Calu3 (cell line): ENCODE results near the gene COL4A6. TPM values are rescaled to one million over a fixed set of nuclear protein-coding genes. Genes with fewer than 3 reads are reported as not detected.

ENCODE experiments used
- BruUV-seq: library from RNA; stranded (reverse); fragments of 400-500 nt; replicated peaks from 2 replicates; lab custom pipeline; 2021; lab: Mats Ljungman, UMichigan
- CTCF ChIA-PET: fragments of 300-600 bp; sonication (Branson Sonifier 250); formaldehyde crosslinking; loops from one replicate; lab custom pipeline; 2022; ENCODE audit warnings: antibody characterized with exemption; lab: Charles Lee
- DNase-seq: peaks from one replicate; pipeline ENCODE4 v3.0.0; 2022
- H3K27ac Mint-ChIP-seq: one replicate; pipeline ENCODE4 v1.8.0; 2022; ENCODE audit warnings: mixed read lengths; ENCODE audit not compliant: unreplicated experiment
- H3K27me3 Mint-ChIP-seq: one replicate; pipeline ENCODE4 v1.8.0; 2022; ENCODE audit warnings: mixed read lengths; ENCODE audit not compliant: unreplicated experiment
- H3K36me3 Mint-ChIP-seq: one replicate; pipeline ENCODE4 v1.8.0; 2022; ENCODE audit warnings: mild to moderate bottlenecking, moderate library complexity, mixed read lengths; ENCODE audit not compliant: insufficient read depth, unreplicated experiment
- H3K4me1 Mint-ChIP-seq: one replicate; pipeline ENCODE4 v1.8.0; 2022; ENCODE audit warnings: mild to moderate bottlenecking, low read depth, mixed read lengths; ENCODE audit not compliant: unreplicated experiment
- H3K4me3 Mint-ChIP-seq: one replicate; pipeline ENCODE4 v1.8.0; 2022; ENCODE audit warnings: mild to moderate bottlenecking, low read depth, moderate library complexity, mixed read lengths; ENCODE audit not compliant: unreplicated experiment
- H3K9me3 Mint-ChIP-seq: one replicate; pipeline ENCODE4 v1.8.0; 2022; ENCODE audit warnings: low read depth, mixed read lengths; ENCODE audit not compliant: unreplicated experiment
- intact Hi-C: fragments of 100-400 bp; cut with micrococcal nuclease; formaldehyde crosslinking; loops from one replicate; pipeline ENCODE4 v1.10.0; 2022; ENCODE audit not compliant: unreplicated experiment
- total RNA-seq: library from RNA; stranded (reverse); gene quantifications from 2 replicates; pipeline ENCODE4 v1.2.3, GENCODE V29; 2022
- TF ChIP-seq, protein P1 (sequence below): fragments of 200-600 bp; IDR thresholded peaks from one replicate; pipeline ENCODE4 v1.8.0; 2022; ENCODE audit warnings: antibody characterized with exemption; ENCODE audit not compliant: unreplicated experiment

The COL4A6 gene
- total RNA-seq, 1 experiment from 2014 or later = 0.31 TPM

DNA sequence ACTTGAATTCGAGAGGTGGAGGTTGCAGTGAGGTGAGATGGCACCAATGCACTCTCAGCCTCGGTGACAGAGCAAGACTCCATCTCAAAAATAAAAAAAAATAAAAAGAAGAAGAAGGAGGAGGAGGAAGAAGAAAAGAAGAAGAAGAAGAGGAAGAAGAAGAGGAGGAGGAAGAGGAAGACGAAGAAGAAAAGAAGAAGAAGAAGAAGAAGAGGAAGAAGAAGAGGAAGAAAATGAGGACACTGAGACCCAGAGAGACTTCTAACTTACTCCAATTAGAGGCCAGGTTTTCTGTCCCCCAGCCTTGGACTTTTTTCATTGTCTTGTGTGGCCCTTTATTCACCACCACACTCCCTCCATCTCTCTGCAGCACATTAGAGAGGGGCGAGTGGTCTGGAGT is 276.0 kb downstream of the COL4A6 start:
- no TSS peak for BruUV-seq
- H3K36me3 Mint-ChIP-seq = no peaks in the 10 kb centered on the region
- no peaks in the 10 kb centered on the region for H3K9me3 Mint-ChIP-seq
- H3K4me3 Mint-ChIP-seq = no peak overlapping the region
- no peaks in the 10 kb centered on the region for H3K4me1 Mint-ChIP-seq
- no peak for DNase-seq
- H3K27me3 Mint-ChIP-seq = no peaks in the 10 kb centered on the region
- intact Hi-C loops = no loop called here
- H3K27ac Mint-ChIP-seq = no peak overlapping the region
- TF ChIP-seq, protein P1, sequence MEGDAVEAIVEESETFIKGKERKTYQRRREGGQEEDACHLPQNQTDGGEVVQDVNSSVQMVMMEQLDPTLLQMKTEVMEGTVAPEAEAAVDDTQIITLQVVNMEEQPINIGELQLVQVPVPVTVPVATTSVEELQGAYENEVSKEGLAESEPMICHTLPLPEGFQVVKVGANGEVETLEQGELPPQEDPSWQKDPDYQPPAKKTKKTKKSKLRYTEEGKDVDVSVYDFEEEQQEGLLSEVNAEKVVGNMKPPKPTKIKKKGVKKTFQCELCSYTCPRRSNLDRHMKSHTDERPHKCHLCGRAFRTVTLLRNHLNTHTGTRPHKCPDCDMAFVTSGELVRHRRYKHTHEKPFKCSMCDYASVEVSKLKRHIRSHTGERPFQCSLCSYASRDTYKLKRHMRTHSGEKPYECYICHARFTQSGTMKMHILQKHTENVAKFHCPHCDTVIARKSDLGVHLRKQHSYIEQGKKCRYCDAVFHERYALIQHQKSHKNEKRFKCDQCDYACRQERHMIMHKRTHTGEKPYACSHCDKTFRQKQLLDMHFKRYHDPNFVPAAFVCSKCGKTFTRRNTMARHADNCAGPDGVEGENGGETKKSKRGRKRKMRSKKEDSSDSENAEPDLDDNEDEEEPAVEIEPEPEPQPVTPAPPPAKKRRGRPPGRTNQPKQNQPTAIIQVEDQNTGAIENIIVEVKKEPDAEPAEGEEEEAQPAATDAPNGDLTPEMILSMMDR = no peak
- CTCF ChIA-PET = no interaction called here

DNA sequence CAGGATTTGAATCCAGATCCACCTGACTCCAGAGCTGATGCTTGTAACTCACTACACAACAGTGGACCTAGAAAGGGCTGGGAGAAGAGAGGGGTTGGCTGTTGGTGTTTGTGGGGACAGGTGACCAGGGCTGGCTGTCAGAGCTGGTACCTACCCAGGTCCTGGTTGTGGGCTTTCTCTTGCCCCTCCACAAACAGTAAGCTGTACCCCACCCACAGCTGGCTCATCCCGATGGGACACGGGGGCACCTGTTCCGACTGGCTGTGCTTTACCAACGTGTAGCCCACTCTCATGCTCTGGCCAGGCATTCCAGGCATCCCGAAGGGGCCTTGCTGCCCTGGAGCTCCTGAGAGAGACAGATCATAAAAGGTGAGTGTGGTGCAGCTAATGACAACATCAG is 277.9 kb downstream of the COL4A6 start:
- no TSS peak for BruUV-seq
- H3K27me3 Mint-ChIP-seq = no peaks in the 10 kb centered on the region
- H3K9me3 Mint-ChIP-seq = no peaks in the 10 kb centered on the region
- H3K4me3 Mint-ChIP-seq = no peak overlapping the region
- H3K27ac Mint-ChIP-seq = no peak overlapping the region
- no peaks in the 10 kb centered on the region for H3K36me3 Mint-ChIP-seq
- intact Hi-C loops = no loop called here
- no peaks in the 10 kb centered on the region for H3K4me1 Mint-ChIP-seq
- no peak for DNase-seq
- CTCF ChIA-PET = interaction anchor here (0.7 kb wide), 1 partner anchor 21 kb away, joined by 3 read pairs; no protein-coding TSS in a partner anchor
- TF ChIP-seq, protein P1 = no peak

DNA sequence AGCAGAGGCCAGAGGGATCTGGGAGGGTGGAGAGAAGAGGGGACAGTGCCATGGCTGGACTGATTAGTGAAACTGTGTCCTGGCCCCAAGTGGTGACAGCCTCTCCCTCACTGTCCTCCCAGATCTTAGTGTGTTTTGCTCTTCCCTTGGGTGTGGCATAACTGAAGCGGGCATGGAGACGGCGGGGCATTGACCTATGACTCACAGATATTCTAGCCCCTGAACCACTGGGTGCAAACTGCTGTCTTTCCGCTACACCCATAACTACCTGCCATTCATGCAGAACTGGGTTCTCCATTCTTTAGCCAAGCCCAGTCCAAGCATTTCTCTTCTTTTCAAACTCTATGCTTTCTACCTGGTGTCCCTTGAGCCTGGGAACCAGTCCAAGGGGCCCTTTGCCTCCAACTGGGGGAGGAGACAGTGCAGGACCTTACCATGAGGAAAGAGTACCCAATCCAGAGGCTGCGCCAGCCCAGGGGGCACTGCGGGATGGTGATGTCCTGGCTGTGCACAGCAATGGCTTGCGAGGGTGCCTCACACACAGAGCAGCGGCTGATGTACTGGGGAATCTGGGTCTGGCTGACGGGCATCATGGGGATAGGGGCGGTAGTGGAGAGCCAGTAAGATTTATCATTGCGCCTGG is 279.1 kb downstream of the COL4A6 start:
- no TSS peak for BruUV-seq
- intact Hi-C loops = no loop called here
- TF ChIP-seq, protein P1 = no peak
- H3K36me3 Mint-ChIP-seq = no peaks in the 10 kb centered on the region
- no peaks in the 10 kb centered on the region for H3K9me3 Mint-ChIP-seq
- no peak overlapping the region for H3K4me3 Mint-ChIP-seq
- CTCF ChIA-PET = interaction anchor here (0.5 kb wide), 1 partner anchor 49 kb away, joined by 3 read pairs; no protein-coding TSS in a partner anchor
- H3K27me3 Mint-ChIP-seq = no peaks in the 10 kb centered on the region
- no peak for DNase-seq
- H3K4me1 Mint-ChIP-seq = no peaks in the 10 kb centered on the region
- H3K27ac Mint-ChIP-seq = no peak overlapping the region

DNA sequence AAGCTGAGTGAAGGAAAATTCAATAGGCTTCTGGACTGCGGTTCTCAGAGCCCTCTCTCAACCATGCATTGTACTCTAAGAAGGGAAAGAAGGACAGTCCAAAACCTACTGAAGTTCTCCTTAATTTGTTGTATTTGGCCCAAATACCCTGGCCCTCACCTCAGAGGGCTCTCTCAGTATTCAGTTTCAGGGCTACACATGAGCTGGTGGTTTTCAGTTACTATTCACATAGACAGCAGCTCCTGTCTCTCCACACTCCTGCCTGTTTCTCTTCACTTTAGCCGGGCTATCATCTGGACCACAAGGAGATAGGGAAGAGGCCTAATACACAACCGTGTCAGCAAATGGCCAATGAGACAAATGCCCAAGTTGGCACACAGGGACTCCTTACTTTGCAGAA is 280.6 kb downstream of the COL4A6 start:
- intact Hi-C loops = no loop called here
- Mint-ChIP-seq H3K9me3 (no peaks in the 10 kb centered on the region), H3K4me3 (no peak overlapping the region), H3K27me3 (no peaks in the 10 kb centered on the region), H3K4me1 (no peaks in the 10 kb centered on the region), H3K36me3 (no peaks in the 10 kb centered on the region), H3K27ac (no peak overlapping the region)
- CTCF ChIA-PET = no interaction called here
- DNase-seq = no peak
- TF ChIP-seq, protein P1 = no peak
- no TSS peak for BruUV-seq
